Omental fat pad (tissue), 4 donors: ENCODE measurements around the gene NT5DC1. TPM values are rescaled to one million over a fixed set of nuclear protein-coding genes. Genes with fewer than 3 reads are reported as not detected.

ENCODE experiments used
- ATAC-seq: fragments of 150-250 bp; one replicate; pipeline ENCODE4 v1.9.1; 2016; ENCODE audit warnings: mild to moderate bottlenecking, moderate library complexity; ENCODE audit not compliant: low FRiP score
- DNase-seq: peaks from one replicate; pipeline ENCODE4 v3.0.0-alpha.2; 2019; ENCODE audit warnings: low spot score
- total RNA-seq, 4 donors: library from RNA; depleted of rRNA; stranded (reverse); fragments of >200 nt; gene quantifications; one replicate each; pipeline ENCODE4 v1.1.0, GENCODE V29; 2016
- TF ChIP-seq, protein P1 (sequence below), 3 donors: fragments of 450-650 bp; IDR thresholded peaks; one replicate each; pipeline ENCODE4 v1.5.1; 2016 to 2017; ENCODE audit warnings: antibody characterized with exemption in 3 of 3, mild to moderate bottlenecking in 3 of 3, moderate library complexity in 2 of 3

The NT5DC1 gene
- total RNA-seq, 4 donors from 2014 or later: 6.1 to 8.7 (median 8.2) TPM

DNA sequence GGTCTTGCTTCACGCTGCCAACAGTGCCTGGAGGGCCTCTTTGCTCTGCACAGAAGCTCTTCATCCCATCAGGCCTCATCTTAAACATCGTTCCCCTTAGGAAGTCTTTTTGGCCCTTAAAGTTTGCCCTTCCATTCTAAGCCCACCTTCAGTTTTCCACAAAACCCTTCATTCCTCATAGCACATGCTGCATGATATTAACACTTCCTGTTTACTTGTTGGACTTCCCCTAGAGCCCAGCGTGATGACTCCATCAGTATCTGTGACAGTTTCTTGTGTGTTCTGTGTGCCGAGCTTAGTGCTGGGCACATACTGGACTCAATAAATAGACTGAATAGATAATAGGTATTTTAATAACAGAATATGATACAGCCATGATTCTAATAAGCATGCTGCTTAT, 2.2 kb downstream of the NT5DC1 start:
- ATAC-seq (no peak), DNase-seq (no peak)
- TF ChIP-seq, protein P1, sequence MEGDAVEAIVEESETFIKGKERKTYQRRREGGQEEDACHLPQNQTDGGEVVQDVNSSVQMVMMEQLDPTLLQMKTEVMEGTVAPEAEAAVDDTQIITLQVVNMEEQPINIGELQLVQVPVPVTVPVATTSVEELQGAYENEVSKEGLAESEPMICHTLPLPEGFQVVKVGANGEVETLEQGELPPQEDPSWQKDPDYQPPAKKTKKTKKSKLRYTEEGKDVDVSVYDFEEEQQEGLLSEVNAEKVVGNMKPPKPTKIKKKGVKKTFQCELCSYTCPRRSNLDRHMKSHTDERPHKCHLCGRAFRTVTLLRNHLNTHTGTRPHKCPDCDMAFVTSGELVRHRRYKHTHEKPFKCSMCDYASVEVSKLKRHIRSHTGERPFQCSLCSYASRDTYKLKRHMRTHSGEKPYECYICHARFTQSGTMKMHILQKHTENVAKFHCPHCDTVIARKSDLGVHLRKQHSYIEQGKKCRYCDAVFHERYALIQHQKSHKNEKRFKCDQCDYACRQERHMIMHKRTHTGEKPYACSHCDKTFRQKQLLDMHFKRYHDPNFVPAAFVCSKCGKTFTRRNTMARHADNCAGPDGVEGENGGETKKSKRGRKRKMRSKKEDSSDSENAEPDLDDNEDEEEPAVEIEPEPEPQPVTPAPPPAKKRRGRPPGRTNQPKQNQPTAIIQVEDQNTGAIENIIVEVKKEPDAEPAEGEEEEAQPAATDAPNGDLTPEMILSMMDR (IDR thresholded peaks at IDR 0.05): no peak

DNA sequence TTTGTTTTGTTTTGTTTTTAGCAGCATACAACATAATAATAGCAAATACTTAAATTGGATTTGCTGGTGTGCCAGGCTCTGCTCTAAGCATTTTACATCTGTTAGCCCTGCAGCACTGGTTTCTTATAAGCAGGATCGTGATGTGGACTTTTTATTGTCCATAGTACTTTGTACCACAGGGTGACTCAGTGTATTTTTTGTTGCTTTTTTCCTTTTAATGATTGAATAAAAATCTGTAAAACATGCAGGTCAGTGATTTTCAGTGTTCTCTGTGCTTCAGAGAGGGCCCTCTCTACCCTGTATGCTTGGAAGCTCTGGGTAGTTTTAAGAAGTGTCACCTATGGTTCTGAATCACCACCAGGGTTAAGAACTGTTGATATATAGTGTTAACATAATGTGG, 4.0 kb downstream of the NT5DC1 start:
- TF ChIP-seq, protein P1 (IDR thresholded peaks at IDR 0.05): no peak
- DNase-seq (no peak), ATAC-seq (no peak)

DNA sequence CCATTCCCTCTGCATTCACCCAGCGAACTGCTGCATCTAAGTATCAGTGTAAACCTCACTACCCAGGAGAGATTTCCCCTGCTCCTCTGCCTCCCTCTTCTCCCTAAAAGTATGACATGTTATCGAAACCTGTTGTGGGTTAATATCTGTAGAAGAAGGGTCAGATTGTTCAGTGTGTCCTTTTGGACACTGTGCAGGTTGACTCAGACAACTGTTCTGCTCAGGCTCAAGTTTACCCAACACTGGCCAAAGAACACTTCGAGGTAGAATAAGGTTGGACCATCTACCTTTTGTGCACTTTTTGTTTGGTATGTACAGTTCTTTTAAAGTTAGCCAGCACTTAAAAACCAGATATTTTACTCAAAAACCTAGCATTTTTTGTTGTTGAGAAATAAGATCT, 4.6 kb downstream of the NT5DC1 start:
- TF ChIP-seq, protein P1 (IDR thresholded peaks at IDR 0.05): no peak
- DNase-seq: no peak
- no peak for ATAC-seq

DNA sequence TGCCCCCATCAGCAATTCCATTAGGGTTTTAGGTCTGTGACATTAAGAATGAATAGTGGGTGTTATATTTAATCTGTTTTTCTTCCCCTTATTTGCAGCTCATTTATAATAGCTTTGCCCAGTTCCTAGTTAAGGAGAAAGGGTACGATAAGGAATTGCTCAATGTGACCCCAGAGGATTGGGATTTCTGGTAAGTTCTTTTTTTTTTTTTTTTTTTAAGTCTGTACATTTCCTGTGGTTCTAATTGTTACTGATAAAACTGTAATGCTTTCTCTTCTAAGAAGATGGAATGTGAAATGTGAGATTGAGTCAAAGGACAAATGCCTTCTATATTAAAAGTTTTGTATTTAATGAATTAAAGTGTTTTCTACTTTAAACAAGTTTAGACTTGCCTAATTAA, 5.5 kb downstream of the NT5DC1 start:
- ATAC-seq: no peak
- no peak for DNase-seq
- TF ChIP-seq, protein P1 (IDR thresholded peaks at IDR 0.05): no peak

DNA sequence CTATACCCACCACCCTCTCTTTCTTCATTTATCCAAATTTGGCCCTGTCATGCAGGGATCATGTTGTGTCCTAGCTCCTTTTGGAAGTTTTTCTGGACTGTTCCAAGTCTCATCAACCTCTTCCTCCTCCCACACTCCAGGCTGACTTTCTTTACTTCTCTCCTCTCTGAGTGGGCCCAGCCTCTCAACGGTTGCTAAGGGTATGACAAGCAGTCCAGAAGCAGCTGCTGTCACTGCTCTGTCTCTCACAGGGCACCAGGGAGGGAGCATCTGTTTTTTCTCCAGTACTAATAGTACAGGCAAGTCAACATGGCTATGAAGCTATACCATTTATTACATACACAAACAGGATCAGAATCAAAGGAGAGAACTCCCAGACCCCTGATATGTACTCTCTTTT, 8.2 kb downstream of the NT5DC1 start:
- no peak for ATAC-seq
- TF ChIP-seq, protein P1 (IDR thresholded peaks at IDR 0.05): no peak

DNA sequence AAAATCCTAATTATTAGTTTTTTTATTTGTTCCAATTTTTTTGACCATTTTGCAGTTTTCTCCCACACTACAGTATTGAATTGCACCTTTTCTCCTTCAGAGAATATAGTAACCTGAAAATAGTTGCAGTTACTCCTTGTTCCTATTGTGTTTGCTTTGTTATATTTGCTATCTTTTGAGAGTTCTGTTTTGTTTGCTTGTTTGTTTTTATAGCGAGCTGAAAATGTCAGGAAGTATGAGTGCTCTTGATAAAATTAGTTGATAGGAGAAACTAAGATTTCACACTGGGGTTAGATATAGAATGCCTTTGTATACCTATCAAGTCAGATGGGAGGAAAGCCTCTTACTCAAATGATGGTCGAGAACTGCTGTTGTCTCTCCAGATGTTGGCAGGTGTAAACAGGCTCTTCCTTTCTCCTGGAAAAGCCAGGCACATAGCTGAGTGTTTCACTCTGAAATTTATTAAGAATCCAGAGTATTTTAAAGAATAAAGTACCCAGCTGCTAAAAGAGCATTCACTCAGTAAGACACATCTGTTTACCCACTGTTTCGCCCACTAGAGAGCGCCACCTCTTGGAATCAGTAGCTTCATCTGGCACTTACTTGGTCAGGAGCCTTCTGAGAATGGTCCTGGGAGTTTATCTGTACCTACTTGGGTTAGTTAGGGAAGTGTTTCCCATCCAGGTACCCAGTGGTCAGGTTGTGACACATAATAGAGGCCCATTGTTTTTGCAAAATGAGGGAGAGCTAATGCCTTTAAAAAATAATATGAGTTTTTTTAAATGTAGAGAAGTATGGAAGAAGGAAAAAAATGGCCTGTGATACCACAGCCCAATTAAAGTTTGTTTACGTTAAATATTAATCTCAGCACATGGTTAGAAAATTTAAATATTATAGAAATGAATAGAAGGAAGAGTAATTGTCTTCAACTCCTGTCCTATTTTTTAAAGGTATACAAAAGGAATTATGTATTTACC, 11.2 kb downstream of the NT5DC1 start:
- TF ChIP-seq, protein P1 (IDR thresholded peaks at IDR 0.05): no peak
- ATAC-seq: no peak
- DNase-seq: no peak

More for the DNA sequence above, 8.2 kb downstream of the NT5DC1 start:
- DNase-seq: no peak

DNA sequence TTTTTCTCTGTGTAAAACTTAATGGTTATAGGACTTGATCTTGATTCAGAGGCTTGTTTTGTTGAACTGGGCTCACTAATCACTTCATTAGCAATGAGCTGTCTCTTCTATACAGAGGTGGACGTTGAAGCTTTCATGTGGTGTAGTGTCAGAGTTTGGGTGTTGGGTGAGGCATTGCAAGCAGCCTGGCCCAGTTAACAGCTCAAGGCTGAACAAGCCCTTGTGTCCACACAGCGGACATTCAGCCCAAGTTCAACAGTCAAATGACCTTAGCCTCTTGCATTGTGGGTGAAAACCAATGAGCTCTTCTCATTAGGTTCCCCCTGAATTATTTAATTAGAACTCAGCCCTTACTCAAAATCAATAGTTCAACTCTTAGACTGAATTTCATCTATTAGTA, 12.7 kb downstream of the NT5DC1 start:
- ATAC-seq: no peak
- DNase-seq: no peak
- TF ChIP-seq, protein P1 (IDR thresholded peaks at IDR 0.05): no peak
